Lower lobe of right lung (tissue), 2 donors: Measurements from ENCODE around the gene RAB3IL1. TPM values are rescaled to one million over a fixed set of nuclear protein-coding genes. Genes with fewer than 3 reads are reported as not detected.

ENCODE experiments used
- ATAC-seq, 2 donors: fragments of 200-7000 bp; cut with Tn5 transposase; one replicate each; pipeline ENCODE4 v1.9.1; 2020 to 2022; ENCODE audit warnings: mild to moderate bottlenecking in 2 of 2, moderate library complexity in 2 of 2
- DNase-seq: peaks from one replicate; pipeline ENCODE4 v3.0.0-alpha.2; 2020
- H3K27ac ChIP-seq: fragments of 200-600 bp; one replicate; pipeline ENCODE4 v1.8.0; 2022
- H3K27me3 ChIP-seq: fragments of 200-600 bp; one replicate; pipeline ENCODE4 v1.8.0; 2022; ENCODE audit warnings: low read depth
- H3K36me3 ChIP-seq: fragments of 200-600 bp; one replicate; pipeline ENCODE4 v1.8.0; 2022; ENCODE audit warnings: mild to moderate bottlenecking
- H3K4me1 ChIP-seq: fragments of 200-600 bp; one replicate; pipeline ENCODE4 v1.8.0; 2022
- H3K4me3 ChIP-seq: fragments of 200-600 bp; one replicate; pipeline ENCODE4 v1.8.0; 2022; ENCODE audit warnings: mild to moderate bottlenecking
- H3K9me3 ChIP-seq: fragments of 200-600 bp; one replicate; pipeline ENCODE4 v1.8.0; 2022
- intact Hi-C: fragments of 100-400 bp; cut with DNase I; formaldehyde crosslinking; loops from one replicate; pipeline ENCODE4 v1.11.0; 2022
- microRNA-seq: library from miRNA; unstranded; fragments of <30 nt; microRNA quantifications from one replicate; pipeline ENCODE4 v1.2.0, GENCODE V29; 2020; ENCODE audit warnings: borderline number of aligned reads
- total RNA-seq: library from RNA; stranded (reverse); fragmentation: NEBNext Ultra II Directional; extraction: Animal tissue kit (Norgen Biotek cat#: 25700); gene quantifications from one replicate; pipeline ENCODE4 v1.2.1, GENCODE V29; 2021
- TF ChIP-seq, protein P1 (sequence below): fragments of 200-600 bp; IDR thresholded peaks from one replicate; pipeline ENCODE4 v1.8.0; 2022; ENCODE audit warnings: antibody characterized with exemption, mild to moderate bottlenecking
- donor health status: DM: no; HTN: yes; CAD: no; lungs with severe emphysema.

The RAB3IL1 gene
- total RNA-seq, 1 donor from 2014 or later, result 11.4 TPM

DNA sequence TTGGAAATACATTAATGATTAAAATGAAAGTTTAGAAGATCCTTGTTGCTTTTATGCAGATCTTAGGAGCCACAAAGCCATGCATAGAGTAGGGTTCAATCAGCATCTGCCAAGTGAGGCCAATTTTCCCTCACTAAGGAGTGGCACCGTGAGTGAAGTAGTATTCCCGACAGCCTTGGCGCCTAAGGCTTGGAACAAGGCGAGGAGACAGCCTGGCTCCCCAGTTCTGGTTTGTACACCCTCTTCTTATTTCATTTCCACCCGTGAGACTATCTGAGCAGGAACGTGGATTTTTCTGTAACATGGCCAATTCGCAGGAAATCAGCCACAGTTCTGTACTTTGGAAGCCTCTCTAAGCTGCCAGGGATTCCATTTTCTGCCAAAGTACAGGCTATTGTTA lies 66.7 kb downstream of the RAB3IL1 start:
- Histone ChIP-seq H3K4me1 (no peaks in the 10 kb centered on the region), H3K9me3 (no peaks in the 10 kb centered on the region), H3K27ac (no peak overlapping the region), H3K27me3 (no peaks in the 10 kb centered on the region), H3K4me3 (no peak overlapping the region), H3K36me3 (peaks cover 55% of the 10 kb centered on the region)
- ATAC-seq, result no peak
- TF ChIP-seq, protein P1, sequence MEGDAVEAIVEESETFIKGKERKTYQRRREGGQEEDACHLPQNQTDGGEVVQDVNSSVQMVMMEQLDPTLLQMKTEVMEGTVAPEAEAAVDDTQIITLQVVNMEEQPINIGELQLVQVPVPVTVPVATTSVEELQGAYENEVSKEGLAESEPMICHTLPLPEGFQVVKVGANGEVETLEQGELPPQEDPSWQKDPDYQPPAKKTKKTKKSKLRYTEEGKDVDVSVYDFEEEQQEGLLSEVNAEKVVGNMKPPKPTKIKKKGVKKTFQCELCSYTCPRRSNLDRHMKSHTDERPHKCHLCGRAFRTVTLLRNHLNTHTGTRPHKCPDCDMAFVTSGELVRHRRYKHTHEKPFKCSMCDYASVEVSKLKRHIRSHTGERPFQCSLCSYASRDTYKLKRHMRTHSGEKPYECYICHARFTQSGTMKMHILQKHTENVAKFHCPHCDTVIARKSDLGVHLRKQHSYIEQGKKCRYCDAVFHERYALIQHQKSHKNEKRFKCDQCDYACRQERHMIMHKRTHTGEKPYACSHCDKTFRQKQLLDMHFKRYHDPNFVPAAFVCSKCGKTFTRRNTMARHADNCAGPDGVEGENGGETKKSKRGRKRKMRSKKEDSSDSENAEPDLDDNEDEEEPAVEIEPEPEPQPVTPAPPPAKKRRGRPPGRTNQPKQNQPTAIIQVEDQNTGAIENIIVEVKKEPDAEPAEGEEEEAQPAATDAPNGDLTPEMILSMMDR, result no peak
- intact Hi-C loops, result no loop called here
- DNase-seq, result no peak

- Histone ChIP-seq H3K27me3 (no peaks in the 10 kb centered on the region), H3K9me3 (no peaks in the 10 kb centered on the region), H3K4me3 (no peak overlapping the region), H3K36me3 (peaks cover 59% of the 10 kb centered on the region), H3K4me1 (no peaks in the 10 kb centered on the region), H3K27ac (no peak overlapping the region)
- TF ChIP-seq, protein P1, result no peak
- ATAC-seq, result no peak
- intact Hi-C loops, result no loop called here
- no peak for DNase-seq
Observed at GRCh38 chr11:61848631-61849030, 68.7 kb downstream of the RAB3IL1 start.

GRCh38 chr11:61847914-61848581 lies 69.3 kb downstream of the RAB3IL1 start:
- ATAC-seq, result no peak
- no peak overlapping the region for H3K4me3 ChIP-seq
- no peaks in the 10 kb centered on the region for H3K27me3 ChIP-seq
- H3K36me3 ChIP-seq, result peaks cover 64% of the 10 kb centered on the region
- H3K9me3 ChIP-seq, result no peaks in the 10 kb centered on the region
- TF ChIP-seq, protein P1, result no peak
- no peak overlapping the region for H3K27ac ChIP-seq
- H3K4me1 ChIP-seq, result no peaks in the 10 kb centered on the region
- intact Hi-C loops, result no loop called here
- no peak for DNase-seq

Small RNA genes lying within 50 kb of the gene (microRNA-seq; reads per million reads assigned to microRNA genes)
- gene MIR6746, result not detected

Other genes with a start within 250 kb of the RAB3IL1 start
- 7.1 TPM for gene DAGLA, start 237.2 kb downstream of the RAB3IL1 start, total RNA-seq
- 37.9 TPM for gene MYRF, start 164.9 kb downstream of the RAB3IL1 start, total RNA-seq
- 104 TPM for gene TMEM258, start 125.0 kb downstream of the RAB3IL1 start, total RNA-seq
- 5.4 TPM for gene FEN1, start 124.7 kb downstream of the RAB3IL1 start, total RNA-seq
- gene FADS1, start 100.6 kb downstream of the RAB3IL1 start, total RNA-seq, result 63.6 TPM
- 82.0 TPM for gene FADS2, start 89.3 kb downstream of the RAB3IL1 start, total RNA-seq
- gene FADS3, start 26.0 kb downstream of the RAB3IL1 start, total RNA-seq, result 50.1 TPM
- 14.1 TPM for gene BEST1, start 32.8 kb upstream of the RAB3IL1 start, total RNA-seq
- gene FTH1, start 50.1 kb upstream of the RAB3IL1 start, total RNA-seq, result 4,616 TPM
- gene INCENP, start 206.4 kb upstream of the RAB3IL1 start, total RNA-seq, result 21.6 TPM